ENCODE results near the gene TAS2R16. TPM values are rescaled to one million over a fixed set of nuclear protein-coding genes. Genes with fewer than 3 reads are reported as not detected.

Gene TAS2R16
- total RNA-seq, 1 donor = not detected

GRCh38 chr7:123026251-123026650 lies 30.8 kb upstream of the TAS2R16 start:
- H3K4me3 ChIP-seq (ENCODE audit: low read depth, low read length) = no peak overlapping the region
- no peak for TF ChIP-seq CTCF (IDR thresholded peaks at IDR 0.05; ENCODE audit: insufficient read depth, low read depth, low read length)
- DNase-seq (ENCODE audit: low read depth) = no peak

GRCh38 chr7:123024989-123025758 lies 29.7 kb upstream of the TAS2R16 start:
- H3K4me3 ChIP-seq (ENCODE audit: low read depth, low read length) = no peak overlapping the region
- peak; percentile 69 for DNase-seq (ENCODE audit: low read depth)
- no peak for TF ChIP-seq CTCF (IDR thresholded peaks at IDR 0.05; ENCODE audit: insufficient read depth, low read depth, low read length)

DNA sequence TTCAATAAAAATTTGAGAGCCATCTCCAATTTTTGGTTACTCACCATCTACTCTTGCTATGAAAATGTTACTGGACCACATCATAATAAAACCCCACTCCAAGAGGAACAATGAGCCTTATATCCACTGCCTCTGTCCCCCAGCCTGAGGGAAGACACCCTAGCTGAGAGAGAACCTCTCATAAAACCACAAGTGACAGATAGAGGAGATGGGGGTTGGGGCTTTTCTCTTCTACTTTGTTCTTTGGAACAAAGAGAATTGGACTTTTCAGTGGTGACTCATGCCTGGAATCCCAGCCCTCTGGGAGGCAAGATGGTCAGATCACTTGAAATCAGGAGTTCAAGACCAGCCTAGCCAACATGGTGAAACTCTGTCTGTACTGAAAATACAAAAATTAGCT lies 27.6 kb upstream of the TAS2R16 start:
- no peak for DNase-seq (ENCODE audit: low read depth)
- no peak overlapping the region for H3K4me3 ChIP-seq (ENCODE audit: low read depth, low read length)
- no peak for TF ChIP-seq CTCF (IDR thresholded peaks at IDR 0.05; ENCODE audit: insufficient read depth, low read depth, low read length)

GRCh38 chr7:123022576-123022975 lies 27.1 kb upstream of the TAS2R16 start:
- DNase-seq (ENCODE audit: low read depth) = peak; percentile 75
- no peak for TF ChIP-seq CTCF (IDR thresholded peaks at IDR 0.05; ENCODE audit: insufficient read depth, low read depth, low read length)
- no peak overlapping the region for H3K4me3 ChIP-seq (ENCODE audit: low read depth, low read length)

GRCh38 chr7:123012435-123012834 lies 16.9 kb upstream of the TAS2R16 start:
- no peak for TF ChIP-seq CTCF (IDR thresholded peaks at IDR 0.05; ENCODE audit: insufficient read depth, low read depth, low read length)
- H3K4me3 ChIP-seq (ENCODE audit: low read depth, low read length) = no peak overlapping the region
- DNase-seq (ENCODE audit: low read depth) = no peak

- no peak for TF ChIP-seq CTCF (IDR thresholded peaks at IDR 0.05; ENCODE audit: insufficient read depth, low read depth, low read length)
- no peak for DNase-seq (ENCODE audit: low read depth)
- H3K4me3 ChIP-seq (ENCODE audit: low read depth, low read length) = no peak overlapping the region
Observed at GRCh38 chr7:123011766-123012369, 16.4 kb upstream of the TAS2R16 start.
